ENCODE data around the gene GNAS-AS1.

GRCh38 chr20:58802061-58802460, 48.6 kb downstream of the GNAS-AS1 start:
- TF ChIP-seq PAX5 (IDR thresholded peaks at IDR 0.05; ENCODE audit: insufficient read depth, low read length, severe bottlenecking) (no peak), TAF1 (IDR thresholded peaks at IDR 0.05; ENCODE audit: low read depth, low read length) (no peak), POLR2A (IDR thresholded peaks at IDR 0.05; ENCODE audit: low read depth, low read length) (no peak), SPI1 (IDR thresholded peaks at IDR 0.05; ENCODE audit: low read depth, low read length) (no peak)
